H1 (cell line): ENCODE results near the gene FBXO28. TPM values are rescaled to one million over a fixed set of nuclear protein-coding genes. Genes with fewer than 3 reads are reported as not detected.

Experiments
- CTCF ChIA-PET: fragments of 300-600 bp; sonication (Branson Sonifier 250); formaldehyde crosslinking; loops from one replicate; lab custom pipeline; 2021; ENCODE audit not compliant: partially characterized antibody; lab: Charles Lee
- POLR2A ChIA-PET: fragments of 300-600 bp; sonication (Branson Sonifier 250); formaldehyde crosslinking; loops from one replicate; lab custom pipeline; 2021; ENCODE audit warnings: inconsistent platforms; ENCODE audit not compliant: partially characterized antibody; lab: Charles Lee
- DNase-seq, 2 experiments: peaks; one replicate each; pipeline versions ENCODE4 v3.0.0 to v3.0.0-alpha.2; 2010 to 2022; ENCODE audit warnings: low spot score in 2 of 2, low read depth in 1 of 2, mixed read lengths in 1 of 2
- FAIRE-seq: peaks from 2 replicates; lab custom pipeline; 2011; peaks lifted over from hg19 to GRCh38; lab: Jason Lieb, UNC
- H2AFZ ChIP-seq: 2 replicates; pipeline ENCODE4 v1.8.1; 2012; ENCODE audit warnings: low read length, inconsistent platforms
- H2AK5ac ChIP-seq: 2 replicates; pipeline ENCODE4 v1.6.1; 2013; ENCODE audit warnings: low read depth, low read length
- H2BK120ac ChIP-seq: replicated peaks from 2 replicates; pipeline ENCODE3; 2013; ENCODE audit warnings: low read depth, low read length, inconsistent platforms
- H2BK12ac ChIP-seq: 2 replicates; pipeline ENCODE4 v1.6.1; 2013; ENCODE audit warnings: low read depth, low read length
- H2BK15ac ChIP-seq: 2 replicates; pipeline ENCODE4 v1.6.1; 2013; ENCODE audit warnings: low read length
- H2BK20ac ChIP-seq: 2 replicates; pipeline ENCODE4 v1.6.1; 2013; ENCODE audit warnings: low read length
- H2BK5ac ChIP-seq: 2 replicates; pipeline ENCODE4 v1.6.1; 2013; ENCODE audit warnings: low read depth, low read length
- H3K14ac ChIP-seq: 2 replicates; pipeline ENCODE4 v1.6.1; 2013; ENCODE audit warnings: inconsistent platforms; ENCODE audit not compliant: insufficient read length
- H3K18ac ChIP-seq: 2 replicates; pipeline ENCODE4 v1.6.1; 2013; ENCODE audit warnings: low read length; ENCODE audit errors: extremely low read depth
- H3K23ac ChIP-seq: 2 replicates; pipeline ENCODE4 v1.6.1; 2013; ENCODE audit warnings: inconsistent platforms; ENCODE audit not compliant: insufficient read length
- H3K23me2 ChIP-seq: 2 replicates; pipeline ENCODE4 v1.6.1; 2013; ENCODE audit warnings: low read depth, low read length
- H3K27ac ChIP-seq: 2 replicates; pipeline ENCODE4 v1.6.1; 2011; ENCODE audit warnings: low read depth, low read length, inconsistent platforms
- H3K27me3 ChIP-seq, 4 experiments: replicated peaks in 1 of 4; 1 replicate in 1 of 4; 2 replicates in 3 of 4; pipeline versions ENCODE4 v1.6.1 to v1.8.1; 2011 to 2013; ENCODE audit warnings: low read length in 3 of 4, mild to moderate bottlenecking in 3 of 4, inconsistent platforms in 2 of 4, mixed read lengths in 2 of 4, moderate library complexity in 1 of 4; ENCODE audit not compliant: control insufficient read depth in 3 of 4, insufficient read depth in 3 of 4; ENCODE audit errors: extremely low read depth in 1 of 4
- H3K36me3 ChIP-seq, 4 experiments: 2 replicates each; pipeline versions ENCODE4 v1.6.1 to v1.8.1; 2011 to 2013; ENCODE audit warnings: mild to moderate bottlenecking in 4 of 4, low read length in 3 of 4, moderate library complexity in 2 of 4, control low read depth in 1 of 4, inconsistent platforms in 1 of 4; ENCODE audit not compliant: insufficient read depth in 4 of 4, control insufficient read depth in 2 of 4
- H3K4ac ChIP-seq: replicated peaks from 2 replicates; pipeline ENCODE3; 2013; ENCODE audit warnings: low read length, low read depth, mixed read lengths, inconsistent platforms; ENCODE audit not compliant: insufficient read length
- H3K4me1 ChIP-seq, 4 experiments: replicated peaks in 1 of 4; 1 replicate in 1 of 4; 2 replicates in 3 of 4; pipeline versions ENCODE4 v1.6.1 to v1.8.1; 2011 to 2013; ENCODE audit warnings: low read length in 3 of 4, inconsistent platforms in 2 of 4, mixed read lengths in 1 of 4; ENCODE audit not compliant: insufficient read depth in 4 of 4, control insufficient read depth in 3 of 4
- H3K4me2 ChIP-seq, 2 experiments: 2 replicates each; pipeline versions ENCODE4 v1.6.1 to v1.8.1; 2011 to 2013; ENCODE audit warnings: low read depth in 2 of 2, low read length in 2 of 2, control low read depth in 1 of 2, inconsistent platforms in 1 of 2, mild to moderate bottlenecking in 1 of 2; ENCODE audit not compliant: insufficient read depth in 1 of 2
- H3K4me3 ChIP-seq, 4 experiments: fragments of 200-600, 300-600 bp in 1 of 4; sonication (generic), shearing (Covaris generic), sonication (Bioruptor Twin) in 1 of 4; 2 replicates each; pipeline versions ENCODE4 v1.5.1 to v1.8.1; 2011 to 2016; ENCODE audit warnings: low read length in 4 of 4, low read depth in 3 of 4, control low read depth in 2 of 4, inconsistent platforms in 2 of 4, mild to moderate bottlenecking in 2 of 4, mixed read lengths in 1 of 4, moderate library complexity in 1 of 4; ENCODE audit not compliant: insufficient read depth in 2 of 4; ENCODE audit errors: extremely low read depth in 1 of 4
- H3K56ac ChIP-seq: replicated peaks from 2 replicates; pipeline ENCODE3; 2013; ENCODE audit warnings: low read depth, mild to moderate bottlenecking, mixed read lengths, low read length, inconsistent platforms; ENCODE audit not compliant: insufficient read length
- H3K79me1 ChIP-seq: 2 replicates; pipeline ENCODE4 v1.6.1; 2013; ENCODE audit warnings: low read depth, low read length, control low read depth
- H3K79me2 ChIP-seq, 2 experiments: 2 replicates each; pipeline versions ENCODE4 v1.6.1 to v1.8.1; 2012 to 2013; ENCODE audit warnings: low read length in 2 of 2, mild to moderate bottlenecking in 2 of 2, inconsistent platforms in 1 of 2; ENCODE audit not compliant: insufficient read depth in 2 of 2, control insufficient read depth in 1 of 2
- H3K9ac ChIP-seq, 4 experiments: replicated peaks in 1 of 4; 1 replicate in 1 of 4; 2 replicates in 3 of 4; pipeline versions ENCODE4 v1.6.1 to v1.8.1; 2011 to 2013; ENCODE audit warnings: low read depth in 3 of 4, low read length in 3 of 4, control low read depth in 2 of 4, mild to moderate bottlenecking in 2 of 4, moderate library complexity in 2 of 4, inconsistent platforms in 1 of 4; ENCODE audit errors: extremely low read depth in 1 of 4
- H3K9me3 ChIP-seq, 2 experiments: 2 replicates each; pipeline versions ENCODE4 v1.6.1 to v1.8.1; 2012 to 2013; ENCODE audit warnings: mild to moderate bottlenecking in 2 of 2, moderate library complexity in 2 of 2, control low read depth in 1 of 2, inconsistent platforms in 1 of 2, low read depth in 1 of 2, low read length in 1 of 2, mixed read lengths in 1 of 2; ENCODE audit not compliant: insufficient read depth in 2 of 2
- H4K20me1 ChIP-seq, 2 experiments: replicated peaks in 1 of 2; 2 replicates each; pipeline versions ENCODE3 to v1.8.1; 2011 to 2013; ENCODE audit warnings: inconsistent platforms in 2 of 2, low read length in 2 of 2, mild to moderate bottlenecking in 1 of 2; ENCODE audit not compliant: insufficient read depth in 2 of 2, control insufficient read depth in 1 of 2
- H4K5ac ChIP-seq: 2 replicates; pipeline ENCODE4 v1.6.1; 2013; ENCODE audit warnings: low read length, low read depth, mixed read lengths, inconsistent platforms; ENCODE audit not compliant: insufficient read length
- H4K8ac ChIP-seq: 2 replicates; pipeline ENCODE4 v1.8.0; 2013; ENCODE audit warnings: mild to moderate bottlenecking, moderate library complexity, low read length, inconsistent platforms; ENCODE audit not compliant: insufficient read depth; ENCODE audit errors: extremely low read depth
- H4K91ac ChIP-seq: replicated peaks from 2 replicates; pipeline ENCODE3; 2013; ENCODE audit warnings: low read length, mixed read lengths, inconsistent platforms; ENCODE audit not compliant: insufficient read length
- ASH2L ChIP-seq: fragments of 200-600, 300-600 bp; sonication (generic); IDR thresholded peaks from one replicate; pipeline ENCODE4 v1.7.1; 2017; ENCODE audit warnings: low read length
- CBX8 ChIP-seq: fragments of 300-800, 300-1000 bp; sonication (generic); IDR thresholded peaks from 2 replicates; pipeline ENCODE4 v1.7.1; 2016; ENCODE audit warnings: low read depth, low read length, borderline replicate concordance
- CTBP2 ChIP-seq: IDR thresholded peaks from 2 replicates; pipeline ENCODE4 v1.7.0; 2011; ENCODE audit warnings: borderline replicate concordance, mild to moderate bottlenecking, moderate library complexity, mixed read lengths, low read length; ENCODE audit not compliant: insufficient read depth, insufficient read length
- EZH2 ChIP-seq: fragments of 200-600 bp; sonication (generic); IDR thresholded peaks from 2 replicates; pipeline ENCODE4 v1.7.1; 2012; ENCODE audit warnings: low read depth, mild to moderate bottlenecking, moderate library complexity, low read length, inconsistent platforms; ENCODE audit not compliant: severe bottlenecking
- GTF2F1 ChIP-seq: IDR thresholded peaks from 2 replicates; pipeline ENCODE4 v1.6.1; 2012; ENCODE audit warnings: low read depth, low read length, improper control_type of control experiment, borderline replicate concordance
- NANOG ChIP-seq: IDR thresholded peaks from 2 replicates; pipeline ENCODE4 v1.6.1; 2011; ENCODE audit warnings: low read length, low read depth, mild to moderate bottlenecking, inconsistent platforms; ENCODE audit not compliant: insufficient read depth, poor library complexity, severe bottlenecking
- NRF1 ChIP-seq: IDR thresholded peaks from 2 replicates; pipeline ENCODE4 v1.6.1; 2011; ENCODE audit warnings: mild to moderate bottlenecking, low read depth, low read length, improper control_type of control experiment
- RAD21 ChIP-seq, 2 experiments: IDR thresholded peaks in 1 of 2; conservative IDR thresholded peaks in 1 of 2; 2 replicates each; pipeline ENCODE4 v1.6.1; 2011; ENCODE audit warnings: low read depth in 2 of 2, low read length in 2 of 2, improper control_type of control experiment in 1 of 2, inconsistent platforms in 1 of 2, mild to moderate bottlenecking in 1 of 2, moderate library complexity in 1 of 2
- RBBP5 ChIP-seq: IDR thresholded peaks from 2 replicates; pipeline ENCODE4 v1.7.1; 2012; ENCODE audit warnings: low read depth, mild to moderate bottlenecking, inconsistent platforms, low read length, moderate library complexity, borderline replicate concordance
- SAP30 ChIP-seq: fragments of 300-600 bp; sonication (generic); IDR thresholded peaks from 2 replicates; pipeline ENCODE4 v1.7.1; 2012; ENCODE audit warnings: low read length, moderate library complexity, mild to moderate bottlenecking, inconsistent platforms; ENCODE audit not compliant: insufficient read depth, insufficient replicate concordance
- SRF ChIP-seq: IDR thresholded peaks from 2 replicates; pipeline ENCODE4 v1.6.1; 2011; ENCODE audit warnings: mild to moderate bottlenecking, low read depth, low read length, moderate library complexity
- YY1 ChIP-seq: IDR thresholded peaks from 2 replicates; pipeline ENCODE4 v1.6.1; 2011; ENCODE audit warnings: low read depth, mild to moderate bottlenecking, low read length
- ZNF274 ChIP-seq: IDR thresholded peaks from 2 replicates; pipeline ENCODE4 v1.7.0; 2012; ENCODE audit warnings: low read length, borderline replicate concordance; ENCODE audit errors: extremely low read depth
- WGBS, 2 experiments: shearing (Covaris generic) in 1 of 2; methylation state at CpG; one replicate each; pipeline versions ENCODE4 v1.1.6 to v1.1.7; 2013 to 2015; ENCODE audit warnings: low lambda C conversion rate in 2 of 2, mixed read lengths in 2 of 2, inconsistent platforms in 1 of 2, low coverage in 1 of 2, missing lambda C conversion rate in 1 of 2; ENCODE audit not compliant: insufficient replicate concordance in 2 of 2, insufficient coverage in 1 of 2, insufficient read length in 1 of 2; ENCODE audit errors: extremely low coverage in 1 of 2, missing lambda C conversion rate in 1 of 2; 5-methylcytosine and 5-hydroxymethylcytosine counted together
- polyA plus RNA-seq, 7 experiments: library from polyadenylated mRNA; depleted of rRNA in 3 of 7; stranded (reverse) in 5 of 7; unstranded in 2 of 7; fragments of >200 nt in 5 of 7; fragments of 200-250 nt in 2 of 7; gene quantifications; 1 replicate in 5 of 7; 2 replicates in 1 of 7; 4 replicates in 1 of 7; pipeline versions ENCODE4 v1.2.1 to v1.2.3, GENCODE V29; 2011 to 2013; ENCODE audit warnings: missing spikeins in 2 of 7, mixed read lengths in 2 of 7
- total RNA-seq: library from RNA; stranded (reverse); fragmentation: NEBNext Ultra II Directional; extraction: Animal tissue kit (Norgen Biotek cat#: 25700); gene quantifications from 2 replicates; pipeline ENCODE4 v1.2.1, GENCODE V29; 2021

Gene FBXO28
- total and polyA plus RNA-seq, 2 of the 8 experiments (the other 6 are each of a cell fraction or from before 2014, with no cell fraction given), result 10.3 to 42.5 TPM

- CTCF ChIA-PET, result interaction anchor here (1.0 to 2.4 kb wide), 3 partner anchors 26 to 380 kb away, joined by 3 to 8 read pairs (median 3); no protein-coding TSS in a partner anchor
- FAIRE-seq (no peak), DNase-seq (no peak)
- H4K91ac ChIP-seq, result no peak overlapping the region
- 86% methylated on average over 3 of the region's 3 CpGs; no CpG with 5 or more reads in 1 of the 2 experiments for WGBS, 2 experiments
- H3K79me2 ChIP-seq, result no peaks in the 10 kb centered on the region
- H3K9ac ChIP-seq, result no peak overlapping the region
- H3K79me1 ChIP-seq, result no peaks in the 10 kb centered on the region
- H3K9me3 ChIP-seq, result no peaks in the 10 kb centered on the region; a peak in 1 of 4 replicates
- H2BK120ac ChIP-seq, result no peak overlapping the region
- no peak overlapping the region for H3K23ac ChIP-seq
- H4K20me1 ChIP-seq, result no peaks in the 10 kb centered on the region
- no peak overlapping the region for H2BK5ac ChIP-seq
- no peak overlapping the region for H4K5ac ChIP-seq
- POLR2A ChIA-PET, result interaction anchor here (1.0 kb wide), 1 partner anchor 8 kb away, joined by 3 read pairs; no protein-coding TSS in a partner anchor
- H3K56ac ChIP-seq, result no peak overlapping the region
- H3K36me3 ChIP-seq, result no peaks in the 10 kb centered on the region
- H3K27ac ChIP-seq, result no peak overlapping the region
- no peak overlapping the region for H4K8ac ChIP-seq
- no peak overlapping the region for H3K4me2 ChIP-seq
- H2BK20ac ChIP-seq, result no peak overlapping the region
- no peak overlapping the region for H2BK15ac ChIP-seq
- H3K4me1 ChIP-seq, result no peaks in the 10 kb centered on the region
- H3K23me2 ChIP-seq, result no peaks in the 10 kb centered on the region
- no peak overlapping the region for H3K4ac ChIP-seq
- H3K27me3 ChIP-seq, result no peaks in the 10 kb centered on the region
- H2AK5ac ChIP-seq, result no peak overlapping the region
- no peak overlapping the region for H2AFZ ChIP-seq
- H3K4me3 ChIP-seq, result no peak overlapping the region
- H3K14ac ChIP-seq, result no peak overlapping the region
- H2BK12ac ChIP-seq, result no peak overlapping the region
- no peak overlapping the region for H3K18ac ChIP-seq
- TF ChIP-seq ZNF274, result no peak
- no peak for TF ChIP-seq RAD21 (IDR thresholded peaks at IDR 0.05 in 1 of 2, conservative IDR thresholded peaks at IDR 0.05 in 1 of 2; ENCODE audit: low read depth in 2 of 2, low read length in 2 of 2)
- TF ChIP-seq NRF1, result no peak
- TF ChIP-seq CBX8, result no peak
- no peak for TF ChIP-seq SRF
- no peak for TF ChIP-seq RBBP5
- no peak for TF ChIP-seq YY1
- TF ChIP-seq SAP30, result no peak
- TF ChIP-seq GTF2F1, result no peak
- no peak for TF ChIP-seq EZH2
- no peak for TF ChIP-seq NANOG
- no peak for TF ChIP-seq ASH2L
- no peak for TF ChIP-seq CTBP2
These were observed 37.5 kb upstream of the FBXO28 start for GRCh38 chr1:224076407-224076806.
